ENCODE data around the gene MAN2A2. TPM values are rescaled to one million over a fixed set of nuclear protein-coding genes. Genes with fewer than 3 reads are reported as not detected.

The MAN2A2 gene
- total and polyA plus RNA-seq, 9 of the 15 experiments (the other 6 are each of a cell fraction or from before 2014, with no cell fraction given) = 7.3 to 151 (median 43.4) TPM

GRCh38 chr15:90901175-90902039 is 1.7 kb upstream of the MAN2A2 start (continued):
- TF ChIP-seq UBTF (IDR thresholded peaks at IDR 0.05; ENCODE audit: borderline replicate concordance in 1 of 2, low read depth in 2 of 2, low read length in 2 of 2) (no peak), SAP30 (IDR thresholded peaks at IDR 0.05; ENCODE audit: borderline replicate concordance, insufficient read depth, low read depth, low read length, poor library complexity, severe bottlenecking) (no peak), ZNF175 (CRISPR knock-in tag; IDR thresholded peaks at IDR 0.05; ENCODE audit: low read depth) (peak; percentile 93), KLF6 (CRISPR knock-in tag; IDR thresholded peaks at IDR 0.05; ENCODE audit: borderline replicate concordance) (peak; percentile 72; the same call in 1 of the 2 replicates), FOXP1 (CRISPR knock-in tag; IDR thresholded peaks at IDR 0.05) (no peak; the same call in 1 of the 2 replicates), BMI1 (IDR thresholded peaks at IDR 0.05; ENCODE audit: low read length) (no peak), ILK (tag; IDR thresholded peaks at IDR 0.05; ENCODE audit: borderline replicate concordance, low read depth) (no peak), ATF3 (IDR thresholded peaks at IDR 0.05) (peak; percentile 77), ATF3 (CRISPR knock-in tag; conservative IDR thresholded peaks at IDR 0.05) (no peak), NR0B1 (IDR thresholded peaks at IDR 0.05; ENCODE audit: partially characterized antibody) (no peak), NBN (IDR thresholded peaks at IDR 0.05; ENCODE audit: low read depth) (peak; percentile 86), JUN (IDR thresholded peaks at IDR 0.05; ENCODE audit: borderline replicate concordance, low read depth, low read length) (peak; percentile 36; the same call in 1 of the 2 replicates), JUN (CRISPR knock-in tag; IDR thresholded peaks at IDR 0.05; ENCODE audit: borderline replicate concordance) (no peak), POLR3A (IDR thresholded peaks at IDR 0.05; ENCODE audit: borderline replicate concordance, extremely low read depth, insufficient read depth, insufficient read length) (no peak), SRF (CRISPR knock-in tag; IDR thresholded peaks at IDR 0.05) (no peak), SMARCE1 (IDR thresholded peaks at IDR 0.05) (peak; percentile 98), ZFP1 (CRISPR knock-in tag; IDR thresholded peaks at IDR 0.05) (no peak), CSDE1 (IDR thresholded peaks at IDR 0.05) (no peak), ZNF398 (CRISPR knock-in tag; IDR thresholded peaks at IDR 0.05) (no peak), ZNF165 (CRISPR knock-in tag; IDR thresholded peaks at IDR 0.05; ENCODE audit: borderline replicate concordance) (no peak)
